GM19238 (cell line): Measurements from ENCODE around the gene SLMAP.

Source experiments
- DNase-seq: peaks from one replicate; pipeline ENCODE4 v3.0.0; 2011; ENCODE audit warnings: low spot score; ENCODE audit not compliant: insufficient read length

SLMAP gene

GRCh38 chr3:57960174-57960505 is 204.0 kb downstream of the SLMAP start:
- DNase-seq, result no peak

GRCh38 chr3:57961177-57961827 is 205.2 kb downstream of the SLMAP start:
- no peak for DNase-seq

- DNase-seq, result no peak
Measured at GRCh38 chr3:57961828-57962447, 205.8 kb downstream of the SLMAP start.

- no peak for DNase-seq
Measured at GRCh38 chr3:57962448-57962834, 206.3 kb downstream of the SLMAP start.

GRCh38 chr3:57963811-57964346 is 207.8 kb downstream of the SLMAP start:
- no peak for DNase-seq

- DNase-seq, result no peak
Measured at GRCh38 chr3:57966829-57967228, 210.7 kb downstream of the SLMAP start.

- DNase-seq, result no peak
Measured at GRCh38 chr3:57967590-57967989, 211.5 kb downstream of the SLMAP start.

- no peak for DNase-seq
Measured at GRCh38 chr3:57968501-57968900, 212.4 kb downstream of the SLMAP start.

GRCh38 chr3:57971975-57972374 is 215.9 kb downstream of the SLMAP start:
- no peak for DNase-seq

- no peak for DNase-seq
Measured at GRCh38 chr3:57972531-57973111, 216.5 kb downstream of the SLMAP start.

GRCh38 chr3:57973715-57974477 is 217.8 kb downstream of the SLMAP start:
- DNase-seq, result no peak

- no peak for DNase-seq
Measured at GRCh38 chr3:57974796-57975388, 218.8 kb downstream of the SLMAP start.

GRCh38 chr3:57977818-57978235 is 221.7 kb downstream of the SLMAP start:
- no peak for DNase-seq

GRCh38 chr3:57978316-57978715 is 222.2 kb downstream of the SLMAP start:
- no peak for DNase-seq
